GM10248 (cell line): ENCODE measurements around the gene MYH14.

Experiments used
- CTCF ChIA-PET: fragments of 300-600 bp; sonication (Branson Sonifier 250); formaldehyde crosslinking; extraction: SDS; loops from one replicate; lab custom pipeline; 2021; ENCODE audit warnings: antibody characterized with exemption; lab: Yijun Ruan, JAX
- POLR2A ChIA-PET: fragments of 350-650 bp; sonication (Branson Sonifier 250); formaldehyde crosslinking; extraction: SDS; loops from one replicate; lab custom pipeline; 2020; ENCODE audit warnings: antibody characterized with exemption; lab: Yijun Ruan, JAX
- DNase-seq: peaks from one replicate; pipeline ENCODE4 v3.0.0; 2012; ENCODE audit errors: extremely low spot score
- CTCF ChIP-seq: IDR thresholded peaks from 2 replicates; pipeline ENCODE4 v1.5.1; 2012; ENCODE audit warnings: mild to moderate bottlenecking, low read depth; ENCODE audit errors: extremely low read depth, missing control alignments, control extremely low read depth

MYH14 gene

DNA sequence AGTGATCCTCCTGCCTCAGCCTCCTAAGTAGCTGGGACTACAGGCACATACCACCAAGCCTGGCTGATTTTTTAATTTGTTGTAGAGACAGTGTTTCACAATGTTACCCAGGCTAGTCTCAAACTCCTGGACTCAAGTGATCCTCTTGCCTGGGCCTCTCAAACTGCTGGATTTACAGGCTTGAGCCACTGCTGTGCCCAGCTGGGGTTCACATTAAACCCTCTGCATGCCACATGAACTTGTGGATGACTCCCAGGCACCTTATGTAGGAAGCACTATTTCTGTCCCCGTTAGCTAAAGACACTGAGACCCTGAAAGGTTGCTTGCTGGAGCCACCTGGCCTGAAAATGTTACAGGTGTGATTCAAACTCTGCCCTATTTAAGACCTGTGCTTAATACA is 10.5 kb downstream of the MYH14 start:
- TF ChIP-seq CTCF: no peak
- POLR2A ChIA-PET: no interaction called here
- no peak for DNase-seq
- CTCF ChIA-PET: interaction anchor here (1.5 kb wide), 1 partner anchor 38 kb away, joined by 3 read pairs; no protein-coding TSS in a partner anchor

DNA sequence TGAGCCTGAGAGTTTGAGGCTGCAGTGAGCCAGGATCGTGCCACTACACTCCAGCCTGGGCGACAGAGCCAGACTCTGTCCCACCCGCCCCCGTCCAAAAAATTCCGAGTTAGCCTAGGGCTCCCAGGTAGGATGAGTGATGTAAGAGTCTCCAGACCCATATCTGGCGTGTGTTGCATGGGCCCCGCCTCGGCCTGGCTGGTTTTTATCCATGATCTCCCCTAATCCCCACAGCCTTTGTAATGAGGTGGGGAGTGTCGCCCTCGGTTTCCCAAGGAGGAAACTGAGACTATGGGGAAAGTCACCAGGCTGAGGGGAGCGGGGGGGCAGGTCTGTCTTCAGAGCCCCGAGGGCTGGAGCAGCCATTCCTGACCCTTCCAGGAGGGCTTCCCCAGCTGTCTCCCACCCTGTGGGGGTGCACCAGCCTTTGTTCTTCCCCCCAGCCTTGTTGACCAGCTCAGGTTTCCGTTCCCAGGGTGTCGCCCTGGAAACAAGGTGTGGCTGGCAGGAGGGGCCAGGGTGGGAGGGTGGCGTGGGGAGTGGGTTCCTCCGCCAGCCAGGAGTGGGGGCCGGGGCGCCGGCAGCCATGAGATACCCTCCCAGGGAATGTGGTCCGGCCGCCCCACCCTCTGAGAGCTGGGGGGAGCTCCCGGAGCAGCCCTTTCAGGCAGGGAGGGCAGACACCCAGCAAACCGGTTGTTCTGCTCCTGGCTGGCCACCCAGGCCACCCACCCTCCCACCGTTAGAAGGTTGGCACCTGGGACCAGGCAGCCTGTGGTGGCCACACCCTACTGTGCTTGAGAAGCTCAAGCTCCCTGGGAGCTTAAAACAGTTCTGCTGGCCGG is 11.5 kb downstream of the MYH14 start:
- CTCF ChIA-PET: interaction anchor here (1.2 to 1.5 kb wide), 3 partner anchors 9 to 50 kb away, joined by 3 read pairs; no protein-coding TSS in a partner anchor
- POLR2A ChIA-PET: interaction anchor here (0.6 kb wide), 1 partner anchor 113 kb away, joined by 3 read pairs; no protein-coding TSS in a partner anchor
- TF ChIP-seq CTCF: no peak
- no peak for DNase-seq

DNA sequence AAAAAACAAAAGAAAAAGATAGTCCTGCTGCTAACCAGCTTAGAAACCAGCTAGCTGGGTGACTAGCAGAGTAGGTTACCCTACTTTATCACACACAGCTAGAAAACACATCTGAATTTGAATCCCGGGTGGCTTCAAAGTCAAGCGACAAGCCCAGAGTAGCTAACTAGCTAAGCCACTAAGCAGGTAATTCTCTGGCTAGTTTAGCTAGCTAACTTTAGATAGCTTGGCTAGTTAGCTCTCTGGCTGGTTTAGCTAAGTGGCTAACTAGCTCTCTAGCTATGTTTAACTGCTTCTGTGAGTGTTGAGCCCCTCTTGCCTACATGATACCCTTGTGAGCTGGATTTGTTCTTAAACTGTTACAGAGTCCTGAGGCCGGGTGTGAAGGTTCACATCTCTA is 12.4 kb downstream of the MYH14 start:
- no peak for DNase-seq
- CTCF ChIA-PET: interaction anchor here (1.2 kb wide), 2 partner anchors 10 to 80 kb away, joined by 3 read pairs; no protein-coding TSS in a partner anchor
- POLR2A ChIA-PET: no interaction called here
- no peak for TF ChIP-seq CTCF

- no peak for TF ChIP-seq CTCF
- CTCF ChIA-PET: no interaction called here
- no peak for DNase-seq
- POLR2A ChIA-PET: no interaction called here
These were observed 17.7 kb downstream of the MYH14 start for GRCh38 chr19:50221087-50221486.

- no peak for DNase-seq
- TF ChIP-seq CTCF: no peak
- ChIA-PET CTCF (no interaction called here), POLR2A (no interaction called here)
These were observed 19.4 kb downstream of the MYH14 start for GRCh38 chr19:50222691-50223438.

- DNase-seq: no peak
- TF ChIP-seq CTCF: no peak
- CTCF ChIA-PET: no interaction called here
- POLR2A ChIA-PET: no interaction called here
These were observed 20.0 kb downstream of the MYH14 start for GRCh38 chr19:50223439-50223716.
